Heart right ventricle (tissue), 16 donors: Measurements from ENCODE around the gene KLHDC8A. TPM values are rescaled to one million over a fixed set of nuclear protein-coding genes. Genes with fewer than 3 reads are reported as not detected.

Source experiments
- ATAC-seq, 8 donors: fragments of 200-7000 bp; cut with Tn5 transposase; one replicate each; pipeline ENCODE4 v1.9.1; 2020; ENCODE audit warnings: mild to moderate bottlenecking in 8 of 8, moderate library complexity in 8 of 8, moderate number of reproducible peaks in 1 of 8
- DNase-seq, 2 donors: peaks; one replicate each; pipeline ENCODE4 v3.0.0-alpha.2; 2020
- H3K27ac ChIP-seq, 10 donors: fragments of 200-600 bp; sonication (generic) in 2 of 10; one replicate each; pipeline versions ENCODE4 v1.5.0 to v1.8.0; 2020 to 2022; ENCODE audit warnings: mild to moderate bottlenecking in 3 of 10
- H3K27me3 ChIP-seq, 7 donors: fragments of 200-600 bp; one replicate each; pipeline ENCODE4 v1.8.0; 2021 to 2022; ENCODE audit warnings: mild to moderate bottlenecking in 2 of 7
- H3K36me3 ChIP-seq, 9 donors: fragments of 200-600 bp; sonication (generic) in 1 of 9; one replicate each; pipeline versions ENCODE4 v1.5.0 to v1.8.0; 2020 to 2022; ENCODE audit warnings: mild to moderate bottlenecking in 2 of 9
- H3K4me1 ChIP-seq, 9 donors: fragments of 200-600 bp; sonication (generic) in 1 of 9; one replicate each; pipeline versions ENCODE4 v1.5.0 to v1.8.0; 2020 to 2022; ENCODE audit warnings: mild to moderate bottlenecking in 4 of 9
- H3K4me3 ChIP-seq, 10 donors: fragments of 200-600 bp; sonication (generic) in 2 of 10; one replicate each; pipeline versions ENCODE4 v1.5.0 to v1.8.0; 2020 to 2022; ENCODE audit warnings: mild to moderate bottlenecking in 7 of 10, moderate library complexity in 2 of 10
- H3K9me3 ChIP-seq, 11 donors: fragments of 200-600 bp in 10 of 11; sonication (generic) in 2 of 11; one replicate each; pipeline versions ENCODE4 v1.5.0 to v1.8.0; 2013 to 2022; ENCODE audit warnings: mild to moderate bottlenecking in 2 of 11, control low read depth in 1 of 11, moderate library complexity in 1 of 11
- WGBS, 2 donors: extraction: QIAGEN DNeasy Blood & Tissue Kit; methylation state at CpG; one replicate each; pipeline ENCODE4 v1.1.7; 2013; ENCODE audit warnings: inconsistent platforms in 1 of 2; 5-methylcytosine and 5-hydroxymethylcytosine counted together
- intact Hi-C, 10 donors: fragments of 100-400 bp; cut with DNase I; formaldehyde crosslinking; loops; one replicate each; pipeline versions ENCODE4 v1.11.1 to v1.14.2; 2022
- polyA plus RNA-seq, 2 donors: library from polyadenylated mRNA; stranded (reverse); fragments of 200-250 nt; gene quantifications; one replicate each; pipeline ENCODE4 v1.2.3, GENCODE V29; 2013
- total RNA-seq, 10 donors: library from RNA; stranded (reverse); fragmentation: NEBNext Ultra II Directional in 3 of 10; extraction: Animal tissue kit (Norgen Biotek cat#: 25700) in 3 of 10; gene quantifications; one replicate each; pipeline versions ENCODE4 v1.2.1 to v1.2.4, GENCODE V29; 2021 to 2023
- TF ChIP-seq, protein P1 (sequence below), 9 donors: fragments of 200-600 bp; sonication (generic) in 2 of 9; IDR thresholded peaks; one replicate each; pipeline versions ENCODE4 v1.5.0 to v1.8.0; 2021 to 2022; ENCODE audit warnings: antibody characterized with exemption in 9 of 9, mild to moderate bottlenecking in 5 of 9, moderate library complexity in 1 of 9
- donor health status: Arrhythmogenic right ventricular cardiomyopathy.
- donor health status: ischemic (EF 13 %, LVEDD 7.1; RV severe dilation, severe dysfunction).
- donor health status: healthy with polysubstance abuse.
- donor health status: DM: no; HTN: yes; CAD: no.
- donor health status: DM: no; HTN: no; CAD: no.
- donor health status: ischemic (EF 25% LVEDD 6.9; RV normal size, moderate dysfunction).
- donor health status: ischemic (EF 25% LVEDD 5.7; RV mildly dilated, moderate dysfunction).
- donor health status: healthy.
- donor health status: DM: yes; HTN: yes; CAD: no.
- donor health status: Ischemic cardiomyopathy.
- donor health status: ischemic (EF 35%, LVEDD 5.7; RV mildly dilated, moderate dysfunction).
- donor health status: nonischemic (EF 11% LVEDD 7.7; RV severe dilation, severe dysfunction).
- donor health status: DM: yes; HTN: yes; CAD: no.
- donor health status: PGD.
- donor health status: ischemic (EF 29% LVEDD 5.4; RV normal size, mild dysfunction).
- donor health status: nonischemic (EF 23%, LVEDD 6.1; RV moderate dilation, normal function).

The KLHDC8A gene
- total and polyA plus RNA-seq, 12 donors: 0.15 to 0.16 TPM; not detected in 10

DNA sequence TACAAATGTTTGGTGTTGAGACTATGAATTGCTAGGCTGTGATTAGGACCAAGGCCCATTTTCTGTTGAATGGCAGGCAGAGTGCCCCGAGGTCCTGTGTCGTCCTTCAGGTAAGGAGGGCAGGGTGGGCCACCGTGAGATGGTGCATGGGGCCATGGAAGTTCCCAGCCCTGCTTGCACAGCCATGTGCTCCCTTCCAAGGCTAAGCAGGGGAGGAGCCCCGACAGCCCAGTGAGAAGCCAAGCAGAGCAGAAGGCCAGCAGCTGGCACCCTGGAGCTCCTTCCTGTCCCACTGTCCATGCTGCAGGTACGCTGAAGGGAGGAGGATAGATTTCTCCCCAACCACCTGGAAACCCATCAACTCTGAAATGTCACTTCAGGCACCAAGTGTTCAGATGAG is 27.0 kb downstream of the KLHDC8A start:
- Histone ChIP-seq H3K4me3 (no peak overlapping the region), H3K36me3 (no peaks in the 10 kb centered on the region), H3K9me3 (no peaks in the 10 kb centered on the region), H3K27ac (no peak overlapping the region), H3K4me1 (peaks cover 0 to 8% (median 0%) of the 10 kb centered on the region in 9 donors), H3K27me3 (peaks cover 0 to 27% (median 16%) of the 10 kb centered on the region in 7 donors)
- intact Hi-C loops: loop anchor here in 1 of 10 donors (10.0 kb wide), 1 partner anchor 195 kb away; no protein-coding TSS in a partner anchor
- DNase-seq: no peak
- TF ChIP-seq, protein P1, sequence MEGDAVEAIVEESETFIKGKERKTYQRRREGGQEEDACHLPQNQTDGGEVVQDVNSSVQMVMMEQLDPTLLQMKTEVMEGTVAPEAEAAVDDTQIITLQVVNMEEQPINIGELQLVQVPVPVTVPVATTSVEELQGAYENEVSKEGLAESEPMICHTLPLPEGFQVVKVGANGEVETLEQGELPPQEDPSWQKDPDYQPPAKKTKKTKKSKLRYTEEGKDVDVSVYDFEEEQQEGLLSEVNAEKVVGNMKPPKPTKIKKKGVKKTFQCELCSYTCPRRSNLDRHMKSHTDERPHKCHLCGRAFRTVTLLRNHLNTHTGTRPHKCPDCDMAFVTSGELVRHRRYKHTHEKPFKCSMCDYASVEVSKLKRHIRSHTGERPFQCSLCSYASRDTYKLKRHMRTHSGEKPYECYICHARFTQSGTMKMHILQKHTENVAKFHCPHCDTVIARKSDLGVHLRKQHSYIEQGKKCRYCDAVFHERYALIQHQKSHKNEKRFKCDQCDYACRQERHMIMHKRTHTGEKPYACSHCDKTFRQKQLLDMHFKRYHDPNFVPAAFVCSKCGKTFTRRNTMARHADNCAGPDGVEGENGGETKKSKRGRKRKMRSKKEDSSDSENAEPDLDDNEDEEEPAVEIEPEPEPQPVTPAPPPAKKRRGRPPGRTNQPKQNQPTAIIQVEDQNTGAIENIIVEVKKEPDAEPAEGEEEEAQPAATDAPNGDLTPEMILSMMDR (IDR thresholded peaks at IDR 0.05): no peak
- no peak for ATAC-seq
- WGBS, 2 donors: 84 to 88% methylated on average over 5 of the region's 5 CpGs

DNA sequence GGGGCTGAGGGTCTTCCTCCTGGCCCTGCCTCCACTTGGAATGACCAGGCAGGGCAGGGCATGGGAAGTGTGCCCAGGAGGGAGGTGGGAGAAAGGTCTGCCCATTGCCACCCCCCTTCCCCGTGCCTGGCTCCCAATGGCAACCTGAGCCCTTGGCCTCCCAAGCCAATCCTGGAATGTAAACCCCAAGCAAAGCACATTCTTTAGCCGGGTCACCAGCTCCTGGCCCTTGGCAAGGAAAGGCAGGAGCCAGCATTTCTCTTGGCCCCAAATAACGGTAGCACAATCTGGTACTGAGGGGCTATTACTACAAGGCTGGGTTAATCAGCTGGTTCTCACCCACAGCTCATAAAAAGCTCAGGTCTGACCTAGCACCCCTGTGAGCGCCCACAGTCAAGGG is 28.2 kb downstream of the KLHDC8A start:
- Histone ChIP-seq H3K27me3 (peaks cover 0 to 27% (median 16%) of the 10 kb centered on the region in 7 donors), H3K9me3 (no peaks in the 10 kb centered on the region), H3K27ac (no peak overlapping the region), H3K4me3 (no peak overlapping the region), H3K36me3 (no peaks in the 10 kb centered on the region), H3K4me1 (peaks cover 0 to 8% (median 0%) of the 10 kb centered on the region in 9 donors)
- DNase-seq: no peak
- ATAC-seq: no peak
- TF ChIP-seq, protein P1 (IDR thresholded peaks at IDR 0.05): no peak
- 70 to 73% methylated on average over 4 of the region's 4 CpGs for WGBS, 2 donors
- intact Hi-C loops: no loop called here

DNA sequence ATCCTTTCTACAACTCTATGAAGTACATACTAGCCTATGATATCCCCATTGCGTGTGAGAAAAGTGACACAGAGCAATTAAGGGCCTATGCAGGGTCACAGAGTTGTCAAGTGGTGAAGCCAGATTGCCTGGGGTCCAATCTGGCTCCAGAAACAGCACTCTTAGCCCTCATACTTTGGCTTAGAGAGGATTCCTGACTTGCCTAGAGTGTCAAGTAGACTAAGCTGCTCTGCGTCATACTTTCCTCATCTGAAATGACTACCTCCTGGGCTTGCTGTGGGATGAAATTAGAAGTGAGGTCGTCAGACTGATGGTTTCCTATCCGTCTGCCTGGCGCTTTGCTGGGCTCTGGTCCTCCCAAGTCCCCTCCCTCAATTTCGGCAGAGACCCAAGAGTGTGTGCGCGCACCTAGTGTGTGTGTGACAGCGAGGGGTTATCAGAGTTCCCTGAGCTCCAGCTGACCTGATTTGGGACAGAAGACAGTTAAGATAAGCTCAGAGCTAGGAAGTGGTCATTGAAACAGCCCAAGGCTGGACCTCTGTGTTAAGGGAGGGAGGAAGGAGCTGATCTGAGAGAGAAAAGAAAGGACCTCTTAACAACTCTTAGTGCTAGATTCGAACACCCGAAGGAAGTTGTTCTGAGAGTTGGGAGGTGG is 29.8 kb downstream of the KLHDC8A start:
- Histone ChIP-seq H3K36me3 (no peaks in the 10 kb centered on the region), H3K9me3 (no peaks in the 10 kb centered on the region), H3K27ac (no peak overlapping the region), H3K4me3 (no peak overlapping the region), H3K27me3 (peaks cover 0 to 27% (median 16%) of the 10 kb centered on the region in 7 donors), H3K4me1 (peaks cover 0 to 12% (median 0%) of the 10 kb centered on the region in 9 donors)
- intact Hi-C loops: no loop called here
- DNase-seq: no peak
- 60 to 63% methylated on average over 11 of the region's 11 CpGs for WGBS, 2 donors
- no peak for ATAC-seq
- TF ChIP-seq, protein P1 (IDR thresholded peaks at IDR 0.05): no peak

DNA sequence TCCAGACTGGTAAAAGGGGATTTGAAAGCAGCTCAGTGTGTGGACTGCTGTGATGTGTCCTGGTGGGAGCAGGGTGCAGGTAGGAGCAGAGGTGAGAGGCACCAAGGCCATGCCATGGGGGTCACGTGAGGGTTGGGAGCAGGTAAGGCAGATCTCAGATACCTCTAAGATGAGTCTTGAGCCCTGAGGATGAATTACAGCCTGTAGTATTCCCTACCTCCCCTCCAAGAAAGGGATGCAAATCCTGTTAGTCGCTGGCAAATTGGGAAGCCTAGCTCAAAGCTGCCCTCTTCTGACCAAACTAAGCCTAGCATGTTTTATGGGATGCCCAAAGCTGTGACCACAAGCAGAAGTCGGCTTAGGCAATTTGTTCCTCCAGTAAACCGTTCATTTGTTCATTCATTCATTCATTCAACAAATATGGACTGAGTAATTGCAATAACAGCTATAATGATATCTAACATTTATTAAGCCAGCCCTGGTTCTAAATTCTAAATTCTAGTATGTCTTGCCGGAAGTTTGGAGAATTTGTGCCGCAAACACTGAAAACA is 31.3 kb downstream of the KLHDC8A start:
- Histone ChIP-seq H3K36me3 (no peaks in the 10 kb centered on the region), H3K27me3 (peaks cover 0 to 27% (median 16%) of the 10 kb centered on the region in 7 donors), H3K4me3 (no peak overlapping the region), H3K4me1 (peaks cover 0 to 24% (median 10%) of the 10 kb centered on the region in 9 donors), H3K27ac (no peak overlapping the region), H3K9me3 (no peaks in the 10 kb centered on the region)
- TF ChIP-seq, protein P1 (IDR thresholded peaks at IDR 0.05): peak; percentile 75 to 91 (median 85)
- intact Hi-C loops: loop anchor here in 9 of 10 donors (1.0 to 2.0 kb wide), 2 partner anchors 52 to 53 kb away; no protein-coding TSS in a partner anchor
- ATAC-seq (peak in 2 of 8 donors; percentile 31 to 54), DNase-seq (peak in 1 of 2 donors; percentile 74)
- WGBS, 2 donors: 34% methylated on average over 6 of the region's 6 CpGs
